GM12892 (cell line): ENCODE results near the gene CHST4.

ENCODE experiments used
- POLR2A ChIP-seq: IDR thresholded peaks from 2 replicates; pipeline ENCODE4 v1.6.1; 2011; ENCODE audit warnings: low read depth, low read length, control low read depth
- POLR2AphosphoS5 ChIP-seq: IDR thresholded peaks from 2 replicates; pipeline ENCODE4 v1.6.1; 2011; ENCODE audit warnings: low read depth, low read length, control low read depth

DNA sequence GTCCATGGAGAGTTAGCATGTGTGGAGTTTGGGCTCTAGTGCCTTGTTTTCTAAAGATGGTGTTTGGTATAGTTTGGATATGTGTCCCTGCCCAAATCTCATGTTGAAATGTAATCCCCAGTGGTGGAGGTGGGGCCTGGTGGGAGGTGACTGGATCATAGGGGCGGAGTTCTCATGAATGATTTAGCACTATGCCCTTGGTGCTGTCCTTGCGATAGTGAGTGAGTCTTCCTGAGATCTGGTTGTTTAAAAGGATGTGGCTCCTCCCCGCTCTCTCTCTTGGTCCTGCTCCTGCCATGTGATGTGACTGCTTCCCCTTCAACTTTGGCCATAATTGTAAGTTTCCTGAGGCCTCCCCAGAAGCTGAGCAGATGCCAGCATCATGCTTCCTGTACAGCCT is 28.2 kb upstream of the CHST4 start:
- TF ChIP-seq POLR2A (no peak), POLR2AphosphoS5 (no peak)
